ENCODE data around the gene FGFR3.
"Not testable (repeated sequence)": the region's sequence is repeated elsewhere in the genome, so short reads cannot be mapped to it uniquely, and the experiment has no call there.

Gene FGFR3

GRCh38 chr4:1836650-1837049, 43.6 kb downstream of the FGFR3 start:
- no peak for DNase-seq (ENCODE audit: low read depth in 1 of 2, low spot score in 1 of 2)

GRCh38 chr4:1837069-1837468, 44.0 kb downstream of the FGFR3 start:
- no peak for DNase-seq (ENCODE audit: low read depth in 1 of 2, low spot score in 1 of 2)

GRCh38 chr4:1839282-1839681, 46.2 kb downstream of the FGFR3 start:
- no peak for DNase-seq (ENCODE audit: low read depth in 1 of 2, low spot score in 1 of 2)

GRCh38 chr4:1841201-1841886, 48.3 kb downstream of the FGFR3 start:
- no peak for DNase-seq (ENCODE audit: low read depth in 1 of 2, low spot score in 1 of 2)

GRCh38 chr4:1841887-1842210, 48.8 kb downstream of the FGFR3 start:
- DNase-seq (ENCODE audit: low read depth in 1 of 2, low spot score in 1 of 2), result no peak

GRCh38 chr4:1842339-1842895, 49.3 kb downstream of the FGFR3 start:
- DNase-seq (ENCODE audit: low read depth in 1 of 2, low spot score in 1 of 2), result no peak

- no peak for DNase-seq (ENCODE audit: low read depth in 1 of 2, low spot score in 1 of 2)
Observed at GRCh38 chr4:1842993-1843448, 49.9 kb downstream of the FGFR3 start.

- no peak for DNase-seq (ENCODE audit: low read depth in 1 of 2, low spot score in 1 of 2)
Observed at GRCh38 chr4:1843852-1844251, 50.8 kb downstream of the FGFR3 start.

GRCh38 chr4:1844618-1845017, 51.5 kb downstream of the FGFR3 start:
- DNase-seq (ENCODE audit: low read depth in 1 of 2, low spot score in 1 of 2), result not testable (repeated sequence)

GRCh38 chr4:1846580-1846979, 53.5 kb downstream of the FGFR3 start:
- no peak for DNase-seq (ENCODE audit: low read depth in 1 of 2, low spot score in 1 of 2)

- no peak for DNase-seq (ENCODE audit: low read depth in 1 of 2, low spot score in 1 of 2)
Observed at GRCh38 chr4:1850276-1850675, 57.2 kb downstream of the FGFR3 start.

- DNase-seq (ENCODE audit: low read depth in 1 of 2, low spot score in 1 of 2), result no peak
Observed at GRCh38 chr4:1851160-1851559, 58.1 kb downstream of the FGFR3 start.

- DNase-seq (ENCODE audit: low read depth in 1 of 2, low spot score in 1 of 2), result no peak
Observed at GRCh38 chr4:1851575-1852410, 58.7 kb downstream of the FGFR3 start.

GRCh38 chr4:1852904-1853623, 60.0 kb downstream of the FGFR3 start:
- DNase-seq (ENCODE audit: low read depth in 1 of 2, low spot score in 1 of 2), result no peak

GRCh38 chr4:1854752-1855151, 61.7 kb downstream of the FGFR3 start:
- no peak for DNase-seq (ENCODE audit: low read depth in 1 of 2, low spot score in 1 of 2)

- DNase-seq (ENCODE audit: low read depth in 1 of 2, low spot score in 1 of 2), result no peak
Observed at GRCh38 chr4:1855333-1856070, 62.4 kb downstream of the FGFR3 start.

- peak; percentile 83 to 92 for DNase-seq (ENCODE audit: low read depth in 1 of 2, low spot score in 1 of 2)
Observed at GRCh38 chr4:1856071-1856942, 63.2 kb downstream of the FGFR3 start, which contains the start of gene LETM1. LETM1 (minus strand) TSS chr4:1856156; CDS start chr4:1855950, 206 bp downstream.

- no peak for DNase-seq (ENCODE audit: low read depth in 1 of 2, low spot score in 1 of 2)
Observed at GRCh38 chr4:1856943-1857699, 64.0 kb downstream of the FGFR3 start.

- no peak for DNase-seq (ENCODE audit: low read depth in 1 of 2, low spot score in 1 of 2)
Observed at GRCh38 chr4:1857931-1858330, 64.8 kb downstream of the FGFR3 start.

Measured in activated CD4-positive, alpha-beta T cell treated with anti-CD3 and anti-CD28 coated beads, Interleukin-2, amount 50 U/mL, for 24 hours (primary cell).